GM12891 (cell line): ENCODE data around the gene TRAP1.

ENCODE experiments used
- DNase-seq: peaks from one replicate; pipeline ENCODE4 v3.0.0; 2011; ENCODE audit warnings: low spot score; ENCODE audit not compliant: insufficient read length
- FAIRE-seq: peaks from 2 replicates; lab custom pipeline; 2011; peaks lifted over from hg19 to GRCh38; lab: Jason Lieb, UNC
- PAX5 ChIP-seq: IDR thresholded peaks from 2 replicates; pipeline ENCODE4 v1.6.1; 2011; ENCODE audit warnings: low read length, moderate library complexity, mild to moderate bottlenecking; ENCODE audit not compliant: insufficient read depth, severe bottlenecking
- POLR2A ChIP-seq: IDR thresholded peaks from 2 replicates; pipeline ENCODE4 v1.6.1; 2011; ENCODE audit warnings: low read depth, low read length, control low read depth
- POLR2AphosphoS5 ChIP-seq: IDR thresholded peaks from 2 replicates; pipeline ENCODE4 v1.6.1; 2011; ENCODE audit warnings: low read depth, low read length, control low read depth
- POU2F2 ChIP-seq: IDR thresholded peaks from 2 replicates; pipeline ENCODE4 v1.6.1; 2011; ENCODE audit warnings: low read depth, mild to moderate bottlenecking, control low read depth, low read length, moderate library complexity
- SPI1 ChIP-seq: IDR thresholded peaks from 2 replicates; pipeline ENCODE4 v1.6.1; 2011; ENCODE audit warnings: low read depth, low read length, control low read depth
- TAF1 ChIP-seq: IDR thresholded peaks from 2 replicates; pipeline ENCODE4 v1.6.1; 2011; ENCODE audit warnings: low read depth, low read length, control low read depth

TRAP1 gene

GRCh38 chr16:3637371-3637923, 79.9 kb downstream of the TRAP1 start:
- TF ChIP-seq TAF1 (peak; percentile 48; the same call in 1 of the 2 replicates), POU2F2 (no peak), POLR2AphosphoS5 (0 out of 2 replicates have a peak, but pooled peaks have one; percentile 27), POLR2A (peak; percentile 29; the same call in 1 of the 2 replicates), SPI1 (peak; percentile 51; the same call in 1 of the 2 replicates), PAX5 (no peak)
- DNase-seq: no peak
- FAIRE-seq: peak; percentile 79

- FAIRE-seq: peak; percentile 92
- TF ChIP-seq SPI1 (peak; percentile 68), POLR2AphosphoS5 (no peak), PAX5 (no peak), POLR2A (peak; percentile 18; the same call in 1 of the 2 replicates)
- DNase-seq: no peak
Measured at GRCh38 chr16:3625911-3626732, 91.2 kb downstream of the TRAP1 start.

- DNase-seq (no peak), FAIRE-seq (no peak)
- TF ChIP-seq PAX5 (no peak), SPI1 (no peak), POLR2A (no peak), POU2F2 (no peak), POLR2AphosphoS5 (no peak), TAF1 (no peak)
Measured at GRCh38 chr16:3625331-3625730, 92.0 kb downstream of the TRAP1 start.

- DNase-seq: no peak
- no peak for TF ChIP-seq POLR2AphosphoS5
- TF ChIP-seq POLR2A: no peak
- no peak for TF ChIP-seq POU2F2
- TF ChIP-seq TAF1: no peak
- no peak for TF ChIP-seq PAX5
- no peak for TF ChIP-seq SPI1
- peak; percentile 82 for FAIRE-seq
Measured at GRCh38 chr16:3623642-3624041, 93.7 kb downstream of the TRAP1 start.

- no peak for FAIRE-seq
- TF ChIP-seq POLR2A: no peak
- TF ChIP-seq POLR2AphosphoS5: no peak
- TF ChIP-seq POU2F2: no peak
- TF ChIP-seq SPI1: no peak
- TF ChIP-seq TAF1: no peak
- TF ChIP-seq PAX5: no peak
- no peak for DNase-seq
Measured at GRCh38 chr16:3618769-3619141, 98.6 kb downstream of the TRAP1 start.

- DNase-seq: no peak
- TF ChIP-seq PAX5 (no peak), POU2F2 (peak; percentile 84)
- FAIRE-seq: no peak
Measured at GRCh38 chr16:3612510-3613466, 104.5 kb downstream of the TRAP1 start.

GRCh38 chr16:3611146-3611975, 106.0 kb downstream of the TRAP1 start, which contains the start of gene SLX4:
SLX4 (minus strand) TSS chr16:3611606; CDS start chr16:3608964, 2,642 bp downstream.
- DNase-seq: peak; percentile 98

GRCh38 chr16:3610698-3611145, 106.6 kb downstream of the TRAP1 start:
- TF ChIP-seq PAX5 (no peak), POLR2AphosphoS5 (no peak), POLR2A (no peak), SPI1 (no peak), TAF1 (no peak), POU2F2 (no peak)
- DNase-seq (no peak), FAIRE-seq (no peak)

More at GRCh38 chr16:3611146-3611975, 106.0 kb downstream of the TRAP1 start, which contains the start of gene SLX4:
- FAIRE-seq: peak; percentile 96
- TF ChIP-seq POLR2A: peak; percentile 79
- no peak for TF ChIP-seq PAX5
- peak; percentile 9; the same call in 1 of the 2 replicates for TF ChIP-seq POU2F2
- TF ChIP-seq SPI1: 0 out of 2 replicates have a peak, but pooled peaks have one; percentile 15
- TF ChIP-seq POLR2AphosphoS5: peak; percentile 77
- 0 out of 2 replicates have a peak, but pooled peaks have one; percentile 17 for TF ChIP-seq TAF1
